Osteoblast (primary cell): Measurements from ENCODE around the gene DHRSX. TPM values are rescaled to one million over a fixed set of nuclear protein-coding genes. Genes with fewer than 3 reads are reported as not detected.
"Not testable (repeated sequence)": the region's sequence is repeated elsewhere in the genome, so short reads cannot be mapped to it uniquely, and the experiment has no call there.

ENCODE experiments used
- DNase-seq: peaks from one replicate; pipeline ENCODE4 v3.0.0; 2011; ENCODE audit warnings: low spot score, mixed read lengths; ENCODE audit not compliant: insufficient read length; ENCODE audit errors: missing footprints
- H2AFZ ChIP-seq: 2 replicates; pipeline ENCODE4 v1.6.0; 2011; ENCODE audit warnings: mild to moderate bottlenecking, low read length
- H3K27ac ChIP-seq: 2 replicates; pipeline ENCODE4 v1.5.1; 2011; ENCODE audit warnings: mild to moderate bottlenecking, low read depth, low read length, moderate library complexity
- H3K27me3 ChIP-seq: 2 replicates; pipeline ENCODE4 v1.6.0; 2012; ENCODE audit warnings: mild to moderate bottlenecking, control low read depth, inconsistent platforms, low read length, moderate library complexity; ENCODE audit not compliant: insufficient read depth
- H3K36me3 ChIP-seq: 2 replicates; pipeline ENCODE4 v1.5.1; 2011; ENCODE audit warnings: mild to moderate bottlenecking, low read length, control low read depth, moderate library complexity; ENCODE audit not compliant: insufficient read depth
- H3K4me1 ChIP-seq: 2 replicates; pipeline ENCODE4 v1.5.1; 2011; ENCODE audit warnings: mild to moderate bottlenecking, low read length, control low read depth, moderate library complexity; ENCODE audit not compliant: insufficient read depth
- H3K4me2 ChIP-seq: 2 replicates; pipeline ENCODE4 v1.6.0; 2011; ENCODE audit warnings: mild to moderate bottlenecking, low read length; ENCODE audit not compliant: insufficient read depth
- H3K4me3 ChIP-seq: fragments of 200-600 bp; sonication (generic); 3 replicates; pipeline ENCODE4 v1.5.1; 2012; ENCODE audit warnings: mild to moderate bottlenecking, low read length, inconsistent platforms; ENCODE audit not compliant: insufficient read depth
- H3K79me2 ChIP-seq: 2 replicates; pipeline ENCODE4 v1.6.0; 2012; ENCODE audit warnings: mild to moderate bottlenecking, low read length, control low read depth, inconsistent platforms; ENCODE audit not compliant: insufficient read depth
- H3K9me3 ChIP-seq: 2 replicates; pipeline ENCODE4 v1.5.1; 2011; ENCODE audit warnings: low read depth, low read length, control low read depth
- H4K20me1 ChIP-seq: 2 replicates; pipeline ENCODE4 v1.6.0; 2012; ENCODE audit warnings: mild to moderate bottlenecking, low read length, control low read depth; ENCODE audit not compliant: insufficient read depth
- CTCF ChIP-seq: IDR thresholded peaks from 2 replicates; pipeline ENCODE4 v1.5.1; 2011; ENCODE audit warnings: mild to moderate bottlenecking, low read depth, low read length, moderate library complexity; ENCODE audit errors: extremely low read depth
- total RNA-seq: library from RNA; depleted of rRNA; stranded (reverse); fragments of >200 nt; gene quantifications from 2 replicates; pipeline ENCODE4 v1.2.3, GENCODE V29; 2012

Gene DHRSX
- total RNA-seq, 1 donor = 37.6 TPM

GRCh38 chrX:2283111-2283859 is 217.5 kb downstream of the DHRSX start:
- Histone ChIP-seq H3K9me3 (no peaks in the 10 kb centered on the region), H3K4me3 (peak overlapping the region; percentile 39), H3K27me3 (no peaks in the 10 kb centered on the region), H3K36me3 (no peaks in the 10 kb centered on the region), H3K79me2 (no peaks in the 10 kb centered on the region), H3K4me1 (no peaks in the 10 kb centered on the region), H3K4me2 (peak overlapping the region; percentile 59), H4K20me1 (no peaks in the 10 kb centered on the region), H3K27ac (no peak overlapping the region), H2AFZ (no peak overlapping the region)
- no peak for TF ChIP-seq CTCF
- DNase-seq = peak; percentile 74

GRCh38 chrX:2282490-2283090 is 218.2 kb downstream of the DHRSX start:
- no peak for DNase-seq

GRCh38 chrX:2272337-2272736 is 228.4 kb downstream of the DHRSX start:
- Histone ChIP-seq H3K4me2 (no peak overlapping the region), H3K27me3 (no peaks in the 10 kb centered on the region), H2AFZ (no peak overlapping the region), H3K9me3 (no peaks in the 10 kb centered on the region), H3K4me1 (no peaks in the 10 kb centered on the region), H3K27ac (no peak overlapping the region), H4K20me1 (no peaks in the 10 kb centered on the region), H3K4me3 (no peak overlapping the region), H3K79me2 (no peaks in the 10 kb centered on the region), H3K36me3 (no peaks in the 10 kb centered on the region)
- no peak for DNase-seq
- TF ChIP-seq CTCF = no peak

More at GRCh38 chrX:2282490-2283090, 218.2 kb downstream of the DHRSX start:
- H3K9me3 ChIP-seq = no peaks in the 10 kb centered on the region
- TF ChIP-seq CTCF = no peak
- peak overlapping the region; percentile 59 for H3K4me2 ChIP-seq
- no peak overlapping the region for H2AFZ ChIP-seq
- H3K4me1 ChIP-seq = no peaks in the 10 kb centered on the region
- H4K20me1 ChIP-seq = no peaks in the 10 kb centered on the region
- H3K27ac ChIP-seq = no peak overlapping the region
- no peaks in the 10 kb centered on the region for H3K79me2 ChIP-seq
- no peaks in the 10 kb centered on the region for H3K36me3 ChIP-seq
- no peaks in the 10 kb centered on the region for H3K27me3 ChIP-seq
- H3K4me3 ChIP-seq = no peak overlapping the region

- not testable (repeated sequence) for H2AFZ ChIP-seq, H3K27me3 ChIP-seq, H3K36me3 ChIP-seq, H3K4me2 ChIP-seq, H4K20me1 ChIP-seq, H3K79me2 ChIP-seq, H3K4me1 ChIP-seq, H3K4me3 ChIP-seq, H3K27ac ChIP-seq, H3K9me3 ChIP-seq, DNase-seq
Observed at GRCh38 chrX:2271595-2271994, 229.2 kb downstream of the DHRSX start.

- not testable (repeated sequence) for H2AFZ ChIP-seq, H3K4me3 ChIP-seq, H3K79me2 ChIP-seq, H3K27me3 ChIP-seq, H3K4me2 ChIP-seq, H3K27ac ChIP-seq, H4K20me1 ChIP-seq, H3K4me1 ChIP-seq, DNase-seq, H3K36me3 ChIP-seq, H3K9me3 ChIP-seq
Observed at GRCh38 chrX:2270783-2271182, 230.0 kb downstream of the DHRSX start.
